Hematopoietic multipotent progenitor cell treated with erythropoietin and hydrocortisone succinate and interleukin-3 and kit ligand, for 15 days (in vitro differentiated cells): ENCODE data around the gene THSD4.
"Not testable (repeated sequence)": the region's sequence is repeated elsewhere in the genome, so short reads cannot be mapped to it uniquely, and the experiment has no call there.

ENCODE experiments used
- DNase-seq: peaks from one replicate; pipeline ENCODE4 v3.0.0-alpha.2; 2015; ENCODE audit warnings: low spot score

Gene THSD4

DNA sequence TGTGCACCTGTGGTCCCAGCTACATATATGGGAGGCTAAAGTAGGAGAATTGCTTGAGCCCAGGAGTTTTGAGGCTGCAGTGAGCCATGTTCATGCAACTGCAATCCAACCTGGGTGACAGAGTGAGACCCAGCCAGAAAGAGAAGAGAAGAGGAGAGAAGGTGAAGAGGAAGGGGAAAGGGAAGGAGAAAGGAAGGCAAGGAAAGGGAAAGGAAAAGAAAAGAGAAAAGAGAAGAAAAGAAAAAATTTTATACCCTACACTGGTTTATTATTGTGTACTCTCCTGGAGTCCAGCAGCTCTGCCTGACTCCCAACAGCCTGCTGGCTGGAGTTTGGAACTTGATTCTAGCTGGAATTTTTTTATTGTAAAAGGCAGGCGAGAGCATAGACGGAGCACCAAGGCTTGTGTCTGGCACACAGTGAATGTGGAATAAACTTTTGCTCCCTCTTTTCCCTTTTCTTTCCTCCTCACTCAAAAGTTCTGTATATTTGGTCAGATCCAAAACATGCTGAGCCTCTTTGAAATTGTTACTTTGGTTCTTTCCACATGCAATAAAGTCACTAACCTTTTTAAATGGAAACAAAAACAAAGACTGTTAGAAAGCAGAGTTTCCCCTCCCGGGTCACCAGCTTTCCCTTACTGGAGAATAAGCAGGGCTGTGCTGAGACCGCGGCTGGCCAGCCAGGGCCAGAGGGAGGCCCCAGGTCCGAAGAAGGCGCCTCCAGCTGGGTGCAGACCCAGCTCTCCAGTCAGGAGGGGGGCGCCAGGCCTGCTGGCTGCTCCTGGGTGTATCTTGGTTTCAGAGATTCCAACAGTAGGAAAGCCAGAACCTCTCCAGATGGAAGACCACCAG, 9.9 kb downstream of the THSD4 start:
- DNase-seq: no peak

DNA sequence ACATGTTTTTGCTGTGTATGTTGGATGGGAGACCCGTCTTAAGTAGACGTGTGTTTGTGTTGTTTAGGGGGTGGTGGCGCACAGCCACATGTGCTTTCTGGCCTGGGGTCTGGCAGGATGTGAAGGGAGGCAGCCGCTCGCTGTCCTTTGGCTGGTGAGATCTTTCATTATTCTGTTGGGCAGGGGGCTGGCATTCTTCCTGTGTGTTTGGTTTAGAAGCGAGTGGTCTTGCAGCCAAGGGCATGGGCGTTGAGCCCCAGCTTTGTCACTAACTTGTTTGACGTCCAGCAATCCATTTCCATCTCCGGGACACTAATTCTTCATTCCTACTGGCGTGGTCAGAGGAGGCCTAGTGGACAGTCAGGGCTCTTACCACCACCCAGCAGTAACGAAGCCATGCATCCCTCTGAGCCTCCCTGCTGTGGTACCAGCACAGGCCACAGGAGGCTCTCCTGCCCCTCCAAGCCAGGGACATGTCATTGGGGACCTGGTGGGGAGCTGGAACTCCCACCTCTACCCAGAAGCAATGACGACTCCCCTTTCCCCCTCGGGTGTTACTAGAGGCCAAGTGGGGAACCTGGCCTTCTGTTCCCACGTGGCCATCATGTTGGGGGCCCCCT, 10.7 kb downstream of the THSD4 start:
- no peak for DNase-seq

- no peak for DNase-seq
These were observed 11.8 kb downstream of the THSD4 start for GRCh38 chr15:71127083-71127482.

GRCh38 chr15:71128159-71128558, 12.9 kb downstream of the THSD4 start:
- not testable (repeated sequence) for DNase-seq

DNA sequence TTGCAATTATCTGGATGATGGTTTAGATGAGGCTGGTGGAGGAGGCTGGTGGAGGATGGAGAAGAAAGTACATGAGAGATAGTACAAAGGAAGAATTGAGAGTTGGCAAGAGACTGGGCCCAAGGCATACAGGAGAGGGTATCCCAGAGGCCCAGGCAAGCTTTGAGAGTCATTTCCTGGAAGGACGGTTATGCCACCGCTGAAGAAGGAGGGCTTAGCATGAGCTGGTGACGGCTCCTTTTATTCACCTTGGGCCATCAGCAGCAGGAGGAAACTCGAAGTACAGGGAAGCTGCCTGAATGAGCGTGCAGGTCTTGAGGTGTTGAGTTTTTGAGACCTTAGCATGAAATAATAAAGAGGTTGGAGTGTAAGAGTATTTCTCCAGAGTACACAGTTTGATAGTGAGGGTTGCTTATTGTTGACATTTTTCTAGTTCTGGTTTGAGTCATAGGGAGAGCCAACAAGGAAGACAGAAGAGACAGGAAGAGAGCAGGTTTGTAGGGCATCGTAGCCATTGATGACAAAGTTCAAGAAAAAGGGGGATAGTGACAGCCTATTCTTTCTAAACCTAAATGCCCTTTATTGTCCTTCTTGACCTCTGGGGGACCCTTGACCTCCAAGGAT, 13.8 kb downstream of the THSD4 start:
- DNase-seq: no peak

DNA sequence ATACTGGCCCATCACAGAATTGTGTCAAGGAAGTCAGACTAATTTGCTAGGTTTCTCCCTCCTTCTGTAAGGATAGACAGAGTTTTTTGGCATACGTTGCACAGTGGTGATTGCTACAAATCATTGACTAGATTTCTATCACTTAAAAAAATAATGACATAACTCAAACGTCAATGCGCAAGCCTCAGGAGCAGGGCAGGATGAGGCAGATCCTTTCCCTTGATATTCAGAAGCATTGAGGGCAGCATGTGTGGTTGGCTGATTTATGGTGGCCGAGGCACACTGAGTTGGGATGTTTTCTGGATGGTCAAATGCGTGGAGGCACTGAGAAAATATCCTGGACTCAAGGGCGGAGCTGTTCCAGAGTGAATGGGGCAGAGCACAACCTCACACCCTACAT, 14.4 kb downstream of the THSD4 start:
- no peak for DNase-seq

DNA sequence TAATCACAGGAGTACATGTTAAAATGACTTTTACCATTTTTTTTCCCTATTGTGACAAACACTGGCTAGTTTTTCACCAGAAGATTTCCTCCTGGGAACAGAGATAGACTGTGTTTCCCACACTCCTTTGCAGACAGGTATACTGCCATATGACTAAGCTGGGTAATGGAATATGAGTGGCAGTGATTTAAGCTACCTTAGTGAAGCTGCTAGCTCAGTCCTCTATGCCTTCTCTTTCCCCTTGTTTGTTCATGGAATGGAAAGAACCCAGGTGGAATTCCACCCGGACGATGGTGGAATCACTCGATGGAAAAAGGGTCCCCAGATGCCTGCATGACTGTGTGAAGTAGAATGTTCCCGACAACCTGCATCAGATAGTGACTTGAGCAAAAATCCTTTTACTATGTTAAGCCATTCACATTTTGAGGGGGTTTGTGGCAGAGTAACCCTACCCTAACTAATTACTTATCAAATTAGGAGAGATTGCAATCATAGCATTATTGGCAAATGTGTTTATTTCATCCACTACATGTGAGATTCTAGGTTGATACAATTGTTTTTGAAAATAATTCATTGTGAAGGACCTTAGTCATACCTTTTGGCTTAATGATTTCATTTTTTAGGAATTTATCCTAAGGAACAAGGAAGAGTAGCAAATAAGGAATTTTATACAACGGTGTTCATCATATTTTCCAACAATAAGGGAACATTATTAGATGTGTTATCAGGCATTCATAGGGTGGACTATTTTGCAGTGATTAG, 16.5 kb downstream of the THSD4 start:
- no peak for DNase-seq

DNA sequence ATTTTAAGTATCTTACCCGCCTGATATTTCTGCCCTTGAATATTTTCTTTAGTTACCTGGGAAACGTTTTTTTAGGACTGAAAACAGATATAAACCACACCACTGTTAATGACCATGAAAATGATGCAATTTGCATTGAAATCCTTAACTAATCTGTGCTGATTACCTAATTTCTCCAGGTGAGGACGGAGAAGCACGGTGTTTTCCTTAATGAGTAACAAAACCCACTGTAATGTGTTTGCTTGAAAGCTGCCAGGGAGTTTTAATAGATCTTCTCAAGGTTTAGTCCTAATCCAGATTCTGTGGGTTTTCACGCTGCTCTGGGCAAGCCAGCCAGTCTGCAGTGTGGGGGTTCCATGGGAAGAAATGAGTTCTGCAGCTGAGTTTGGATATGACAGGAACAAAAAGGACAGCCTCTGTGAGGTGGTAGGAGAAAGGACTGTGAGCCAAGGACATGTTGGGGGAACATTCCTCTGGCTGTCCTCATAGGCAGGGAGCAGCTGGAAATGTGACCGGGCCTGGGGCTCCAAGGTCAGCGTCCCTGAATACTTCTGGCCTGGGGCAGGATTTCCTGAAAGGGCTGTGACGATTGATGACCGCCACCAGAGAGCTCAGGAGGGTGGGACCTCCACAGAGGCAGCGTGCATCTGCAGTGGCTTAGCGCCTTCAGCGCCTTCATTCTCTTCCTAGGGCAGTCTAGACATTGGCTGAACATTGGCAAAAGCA, 18.6 kb downstream of the THSD4 start:
- DNase-seq: no peak

- DNase-seq: no peak
These were observed 21.0 kb downstream of the THSD4 start for GRCh38 chr15:71136159-71136783.

- no peak for DNase-seq
These were observed 21.7 kb downstream of the THSD4 start for GRCh38 chr15:71136793-71137518.

GRCh38 chr15:71138473-71138872, 23.2 kb downstream of the THSD4 start:
- DNase-seq: no peak

GRCh38 chr15:71139241-71139640, 24.0 kb downstream of the THSD4 start:
- DNase-seq: no peak

DNA sequence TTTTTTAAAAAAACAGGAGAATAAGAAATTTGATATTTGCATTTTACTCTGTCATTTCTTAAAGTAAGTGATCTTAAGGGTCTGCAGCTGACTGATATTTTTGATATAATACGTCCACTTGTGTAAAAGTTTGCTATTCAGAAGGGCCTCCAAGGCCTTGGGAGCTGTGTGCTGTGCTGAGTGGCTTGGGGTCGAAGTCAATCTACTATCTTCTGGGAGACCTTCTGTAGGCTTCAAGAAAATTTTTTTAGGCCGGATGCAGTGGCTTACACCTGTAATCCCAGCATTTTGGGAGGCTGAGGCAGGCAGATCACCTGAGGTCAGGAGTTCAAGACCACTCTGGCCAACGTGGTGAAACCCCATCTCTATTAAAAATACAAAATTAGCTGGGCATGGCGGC, 26.3 kb downstream of the THSD4 start:
- no peak for DNase-seq

- DNase-seq: no peak
These were observed 27.5 kb downstream of the THSD4 start for GRCh38 chr15:71142780-71143179.

- no peak for DNase-seq
These were observed 28.4 kb downstream of the THSD4 start for GRCh38 chr15:71143373-71144310.

GRCh38 chr15:71145648-71146047, 30.4 kb downstream of the THSD4 start:
- no peak for DNase-seq

- no peak for DNase-seq
These were observed 31.3 kb downstream of the THSD4 start for GRCh38 chr15:71146580-71146982.

DNA sequence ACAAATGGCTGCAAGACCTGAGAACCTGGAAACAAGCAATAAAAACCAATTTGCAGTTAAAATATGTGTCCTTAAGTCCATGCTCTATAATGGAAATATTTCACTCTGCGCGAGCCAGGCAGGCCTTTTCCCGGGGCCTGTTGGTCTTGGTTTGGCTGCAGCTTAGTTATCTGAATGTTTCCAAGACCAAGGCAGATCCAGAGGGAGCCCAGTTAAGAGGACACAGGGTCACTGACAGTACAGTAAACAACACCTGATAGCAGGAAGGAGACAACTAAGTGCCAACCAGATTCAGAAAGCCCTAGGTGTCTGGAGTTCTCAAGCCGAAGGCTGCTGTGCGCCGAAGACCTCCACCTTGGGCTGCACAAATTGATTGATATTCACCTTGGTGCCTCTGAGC, 32.8 kb downstream of the THSD4 start:
- DNase-seq: no peak
